Fibroblast of gingiva (primary cell): Measurements from ENCODE around the gene NMT1.

Source experiments
- DNase-seq: peaks from one replicate; pipeline ENCODE4 v3.0.0-alpha.2; 2011; ENCODE audit warnings: low read depth

The NMT1 gene

GRCh38 chr17:45104907-45105624 is 43.9 kb downstream of the NMT1 start:
- no peak for DNase-seq

GRCh38 chr17:45106096-45106495 is 45.0 kb downstream of the NMT1 start:
- no peak for DNase-seq

GRCh38 chr17:45106582-45106981 is 45.5 kb downstream of the NMT1 start:
- peak; percentile 34 for DNase-seq

GRCh38 chr17:45107293-45108010 is 46.3 kb downstream of the NMT1 start:
- DNase-seq: no peak

- DNase-seq: no peak
Measured at GRCh38 chr17:45108051-45108450, 46.9 kb downstream of the NMT1 start.

GRCh38 chr17:45108595-45109521 is 47.7 kb downstream of the NMT1 start:
- DNase-seq: no peak

GRCh38 chr17:45110676-45111611 is 49.8 kb downstream of the NMT1 start:
- peak; percentile 76 for DNase-seq

- DNase-seq: no peak
Measured at GRCh38 chr17:45111850-45112249, 50.7 kb downstream of the NMT1 start.

- no peak for DNase-seq
Measured at GRCh38 chr17:45112559-45113423, 51.7 kb downstream of the NMT1 start.

GRCh38 chr17:45113424-45113754 is 52.3 kb downstream of the NMT1 start:
- DNase-seq: no peak

- DNase-seq: no peak
Measured at GRCh38 chr17:45114117-45114932, 53.2 kb downstream of the NMT1 start.

- no peak for DNase-seq
Measured at GRCh38 chr17:45115015-45115625, 54.0 kb downstream of the NMT1 start.

GRCh38 chr17:45115871-45116270 is 54.8 kb downstream of the NMT1 start:
- DNase-seq: no peak

- DNase-seq: no peak
Measured at GRCh38 chr17:45116434-45117016, 55.4 kb downstream of the NMT1 start.

GRCh38 chr17:45117334-45117733 is 56.2 kb downstream of the NMT1 start:
- no peak for DNase-seq

- DNase-seq: no peak
Measured at GRCh38 chr17:45117848-45118646, 56.9 kb downstream of the NMT1 start.

- no peak for DNase-seq
Measured at GRCh38 chr17:45118691-45119090, 57.6 kb downstream of the NMT1 start.

- no peak for DNase-seq
Measured at GRCh38 chr17:45119964-45120363, 58.8 kb downstream of the NMT1 start.
